GM23338 (cell line): Measurements from ENCODE around the gene TEKT3.

ENCODE experiments used
- CREB1 ChIP-seq: fragments of 250-450 bp; sonication (Bioruptor Pico); IDR thresholded peaks from 2 replicates; pipeline ENCODE4 v1.5.0; 2020; ENCODE audit warnings: low read depth, mild to moderate bottlenecking, moderate library complexity
- EZH2 ChIP-seq: fragments of 200-600 bp; sonication (generic); IDR thresholded peaks from one replicate; pipeline ENCODE4 v1.8.0; 2017; ENCODE audit warnings: antibody characterized with exemption, mild to moderate bottlenecking, low read depth; ENCODE audit not compliant: unreplicated experiment
- EZH2phosphoT487 ChIP-seq: fragments of 200-600 bp; sonication (generic); IDR thresholded peaks from one replicate; pipeline ENCODE4 v1.8.1; 2018; ENCODE audit warnings: antibody characterized with exemption; ENCODE audit not compliant: unreplicated experiment
- POLR2AphosphoS5 ChIP-seq: IDR thresholded peaks from 2 replicates; pipeline ENCODE4 v1.6.1; 2016; ENCODE audit warnings: antibody characterized with exemption, low read depth
- REST ChIP-seq: IDR thresholded peaks from one replicate; pipeline ENCODE4 v1.6.1; 2018; ENCODE audit warnings: antibody characterized with exemption; ENCODE audit not compliant: unreplicated experiment
- ZNF114 ChIP-seq: fragments of 250-450 bp; sonication (Bioruptor Pico); IDR thresholded peaks from 2 replicates; pipeline ENCODE4 v1.5.0; 2020; ENCODE audit warnings: mild to moderate bottlenecking, moderate library complexity
- ZNF462 ChIP-seq: fragments of 250-450 bp; sonication (Bioruptor Pico); IDR thresholded peaks from 2 replicates; pipeline ENCODE4 v1.5.0; 2020; ENCODE audit warnings: mild to moderate bottlenecking, moderate library complexity
- TF ChIP-seq, protein P1 (sequence below), 2 experiments: fragments of 200-600 bp in 1 of 2; sonication (generic) in 1 of 2; conservative IDR thresholded peaks; 2 replicates each; pipeline versions ENCODE4 v1.5.1 to v1.6.1; 2016 to 2017; ENCODE audit warnings: antibody characterized with exemption in 2 of 2, low read depth in 2 of 2, mild to moderate bottlenecking in 2 of 2, moderate library complexity in 1 of 2

- TF ChIP-seq, protein P1, sequence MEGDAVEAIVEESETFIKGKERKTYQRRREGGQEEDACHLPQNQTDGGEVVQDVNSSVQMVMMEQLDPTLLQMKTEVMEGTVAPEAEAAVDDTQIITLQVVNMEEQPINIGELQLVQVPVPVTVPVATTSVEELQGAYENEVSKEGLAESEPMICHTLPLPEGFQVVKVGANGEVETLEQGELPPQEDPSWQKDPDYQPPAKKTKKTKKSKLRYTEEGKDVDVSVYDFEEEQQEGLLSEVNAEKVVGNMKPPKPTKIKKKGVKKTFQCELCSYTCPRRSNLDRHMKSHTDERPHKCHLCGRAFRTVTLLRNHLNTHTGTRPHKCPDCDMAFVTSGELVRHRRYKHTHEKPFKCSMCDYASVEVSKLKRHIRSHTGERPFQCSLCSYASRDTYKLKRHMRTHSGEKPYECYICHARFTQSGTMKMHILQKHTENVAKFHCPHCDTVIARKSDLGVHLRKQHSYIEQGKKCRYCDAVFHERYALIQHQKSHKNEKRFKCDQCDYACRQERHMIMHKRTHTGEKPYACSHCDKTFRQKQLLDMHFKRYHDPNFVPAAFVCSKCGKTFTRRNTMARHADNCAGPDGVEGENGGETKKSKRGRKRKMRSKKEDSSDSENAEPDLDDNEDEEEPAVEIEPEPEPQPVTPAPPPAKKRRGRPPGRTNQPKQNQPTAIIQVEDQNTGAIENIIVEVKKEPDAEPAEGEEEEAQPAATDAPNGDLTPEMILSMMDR (conservative IDR thresholded peaks at IDR 0.05; ENCODE audit: low read depth in 2 of 2): no peak
- TF ChIP-seq POLR2AphosphoS5 (no peak), EZH2 (no peak), CREB1 (no peak), REST (no peak), EZH2phosphoT487 (no peak), ZNF114 (CRISPR knock-in tag) (no peak), ZNF462 (CRISPR knock-in tag) (no peak)
These were observed 32.2 kb downstream of the TEKT3 start for GRCh38 chr17:15309236-15309635.
